ENCODE results near the gene PTDSS2. TPM values are rescaled to one million over a fixed set of nuclear protein-coding genes. Genes with fewer than 3 reads are reported as not detected.

PTDSS2 gene
- total and polyA plus RNA-seq, 2 of the 13 experiments (the other 11 are each of a cell fraction or from before 2014, with no cell fraction given), result 21.7 to 26.4 TPM

GRCh38 chr11:469684-470560, 19.8 kb downstream of the PTDSS2 start (continued):
- TF ChIP-seq ZNF230 (CRISPR knock-in tag; IDR thresholded peaks at IDR 0.05) (peak; percentile 63; the same call in 1 of the 2 replicates), ZNF709 (CRISPR knock-in tag; IDR thresholded peaks at IDR 0.05) (no peak), KAT7 (CRISPR knock-in tag; IDR thresholded peaks at IDR 0.05; ENCODE audit: borderline replicate concordance) (peak; percentile 52; the same call in 1 of the 2 replicates), YEATS2 (CRISPR knock-in tag; IDR thresholded peaks at IDR 0.05; ENCODE audit: borderline replicate concordance) (peak; percentile 84; the same call in 1 of the 2 replicates), ZFY (CRISPR knock-in tag; IDR thresholded peaks at IDR 0.05) (peak; percentile 71), ZSCAN22 (CRISPR knock-in tag; IDR thresholded peaks at IDR 0.05) (peak; percentile 87), PHF21A (CRISPR knock-in tag; IDR thresholded peaks at IDR 0.05) (peak; percentile 54; the same call in 1 of the 2 replicates), TP53 (CRISPR knock-in tag; conservative IDR thresholded peaks at IDR 0.05) (0 out of 2 replicates have a peak, but pooled peaks have one; percentile 34), CHD2 (IDR thresholded peaks at IDR 0.05; ENCODE audit: low read depth, low read length) (no peak), TCF12 (IDR thresholded peaks at IDR 0.05) (no peak), TCF12 (CRISPR knock-in tag; IDR thresholded peaks at IDR 0.05) (no peak), KLF12 (CRISPR knock-in tag; IDR thresholded peaks at IDR 0.05; ENCODE audit: borderline replicate concordance) (0 out of 2 replicates have a peak, but pooled peaks have one; percentile 33), AGO1 (IDR thresholded peaks at IDR 0.05; ENCODE audit: low read depth, low read length, poor library complexity, severe bottlenecking) (no peak), SPEN (CRISPR knock-in tag; IDR thresholded peaks at IDR 0.05; ENCODE audit: low read depth) (peak; percentile 44; the same call in 1 of the 2 replicates), HNRNPUL1 (IDR thresholded peaks at IDR 0.05; ENCODE audit: low read depth, low read length) (no peak), IKZF1 (IDR thresholded peaks at IDR 0.05) (no peak), NFKB2 (CRISPR knock-in tag; IDR thresholded peaks at IDR 0.05; ENCODE audit: borderline replicate concordance) (peak; percentile 61; the same call in 1 of the 2 replicates), LCORL (IDR thresholded peaks at IDR 0.05) (no peak), LCORL (CRISPR knock-in tag; IDR thresholded peaks at IDR 0.05) (peak; percentile 47; the same call in 1 of the 2 replicates)
- TF ChIP-seq, protein P1, sequence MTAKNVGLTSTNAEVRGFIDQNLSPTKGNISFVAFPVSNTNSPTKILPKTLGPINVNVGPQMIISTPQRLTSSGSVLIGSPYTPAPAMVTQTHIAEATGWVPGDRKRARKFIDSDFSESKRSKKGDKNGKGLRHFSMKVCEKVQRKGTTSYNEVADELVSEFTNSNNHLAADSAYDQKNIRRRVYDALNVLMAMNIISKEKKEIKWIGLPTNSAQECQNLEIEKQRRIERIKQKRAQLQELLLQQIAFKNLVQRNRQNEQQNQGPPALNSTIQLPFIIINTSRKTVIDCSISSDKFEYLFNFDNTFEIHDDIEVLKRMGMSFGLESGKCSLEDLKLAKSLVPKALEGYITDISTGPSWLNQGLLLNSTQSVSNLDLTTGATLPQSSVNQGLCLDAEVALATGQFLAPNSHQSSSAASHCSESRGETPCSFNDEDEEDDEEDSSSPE (CRISPR knock-in tag; IDR thresholded peaks at IDR 0.05), result peak; percentile 36; the same call in 1 of the 2 replicates
- TF ChIP-seq, protein P2, sequence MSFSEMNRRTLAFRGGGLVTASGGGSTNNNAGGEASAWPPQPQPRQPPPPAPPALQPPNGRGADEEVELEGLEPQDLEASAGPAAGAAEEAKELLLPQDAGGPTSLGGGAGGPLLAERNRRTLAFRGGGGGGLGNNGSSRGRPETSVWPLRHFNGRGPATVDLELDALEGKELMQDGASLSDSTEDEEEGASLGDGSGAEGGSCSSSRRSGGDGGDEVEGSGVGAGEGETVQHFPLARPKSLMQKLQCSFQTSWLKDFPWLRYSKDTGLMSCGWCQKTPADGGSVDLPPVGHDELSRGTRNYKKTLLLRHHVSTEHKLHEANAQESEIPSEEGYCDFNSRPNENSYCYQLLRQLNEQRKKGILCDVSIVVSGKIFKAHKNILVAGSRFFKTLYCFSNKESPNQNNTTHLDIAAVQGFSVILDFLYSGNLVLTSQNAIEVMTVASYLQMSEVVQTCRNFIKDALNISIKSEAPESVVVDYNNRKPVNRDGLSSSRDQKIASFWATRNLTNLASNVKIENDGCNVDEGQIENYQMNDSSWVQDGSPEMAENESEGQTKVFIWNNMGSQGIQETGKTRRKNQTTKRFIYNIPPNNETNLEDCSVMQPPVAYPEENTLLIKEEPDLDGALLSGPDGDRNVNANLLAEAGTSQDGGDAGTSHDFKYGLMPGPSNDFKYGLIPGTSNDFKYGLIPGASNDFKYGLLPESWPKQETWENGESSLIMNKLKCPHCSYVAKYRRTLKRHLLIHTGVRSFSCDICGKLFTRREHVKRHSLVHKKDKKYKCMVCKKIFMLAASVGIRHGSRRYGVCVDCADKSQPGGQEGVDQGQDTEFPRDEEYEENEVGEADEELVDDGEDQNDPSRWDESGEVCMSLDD (CRISPR knock-in tag; IDR thresholded peaks at IDR 0.05; ENCODE audit: borderline replicate concordance), result peak; percentile 73; the same call in 1 of the 2 replicates
- TF ChIP-seq, protein P3, sequence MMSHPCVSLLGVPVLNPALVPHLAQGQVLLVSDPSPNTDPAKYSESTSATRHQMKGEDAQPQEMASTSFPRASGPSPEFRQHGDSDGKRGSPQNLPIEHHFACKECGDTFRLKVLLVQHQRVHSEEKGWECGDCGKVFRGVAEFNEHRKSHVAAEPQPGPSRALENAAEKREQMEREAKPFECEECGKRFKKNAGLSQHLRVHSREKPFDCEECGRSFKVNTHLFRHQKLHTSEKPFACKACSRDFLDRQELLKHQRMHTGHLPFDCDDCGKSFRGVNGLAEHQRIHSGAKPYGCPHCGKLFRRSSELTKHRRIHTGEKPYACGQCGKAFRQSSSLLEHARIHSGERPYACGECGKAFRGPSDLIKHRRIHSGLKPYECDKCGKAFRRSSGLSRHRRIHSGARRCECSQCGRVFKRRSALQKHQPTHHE (CRISPR knock-in tag; IDR thresholded peaks at IDR 0.05; ENCODE audit: borderline replicate concordance), result 0 out of 2 replicates have a peak, but pooled peaks have one; percentile 18
- TF ChIP-seq, protein P4, sequence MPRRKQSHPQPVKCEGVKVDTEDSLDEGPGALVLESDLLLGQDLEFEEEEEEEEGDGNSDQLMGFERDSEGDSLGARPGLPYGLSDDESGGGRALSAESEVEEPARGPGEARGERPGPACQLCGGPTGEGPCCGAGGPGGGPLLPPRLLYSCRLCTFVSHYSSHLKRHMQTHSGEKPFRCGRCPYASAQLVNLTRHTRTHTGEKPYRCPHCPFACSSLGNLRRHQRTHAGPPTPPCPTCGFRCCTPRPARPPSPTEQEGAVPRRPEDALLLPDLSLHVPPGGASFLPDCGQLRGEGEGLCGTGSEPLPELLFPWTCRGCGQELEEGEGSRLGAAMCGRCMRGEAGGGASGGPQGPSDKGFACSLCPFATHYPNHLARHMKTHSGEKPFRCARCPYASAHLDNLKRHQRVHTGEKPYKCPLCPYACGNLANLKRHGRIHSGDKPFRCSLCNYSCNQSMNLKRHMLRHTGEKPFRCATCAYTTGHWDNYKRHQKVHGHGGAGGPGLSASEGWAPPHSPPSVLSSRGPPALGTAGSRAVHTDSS (CRISPR knock-in tag; conservative IDR thresholded peaks at IDR 0.05), result 0 out of 2 replicates have a peak, but pooled peaks have one; percentile 28
